Measurements from ENCODE around the gene ATP11A. TPM values are rescaled to one million over a fixed set of nuclear protein-coding genes. Genes with fewer than 3 reads are reported as not detected.

The ATP11A gene
- total RNA-seq, 2 experiments from 2014 or later, result 63.1 to 68.4 TPM

GRCh38 chr13:112923962-112924361, 234.1 kb downstream of the ATP11A start:
- Mint-ChIP-seq H3K27ac (no peak overlapping the region), H3K4me3 (no peak overlapping the region), H3K9me3 (no peaks in the 10 kb centered on the region), H3K4me1 (no peaks in the 10 kb centered on the region), H3K36me3 (ENCODE audit: low read depth) (no peaks in the 10 kb centered on the region), H3K27me3 (peaks cover 21% of the 10 kb centered on the region)
- CTCF ChIA-PET, result interaction anchor here (1.5 kb wide), 1 partner anchor 19 kb away, joined by 5 read pairs; no protein-coding TSS in a partner anchor
- no peak for DNase-seq
- POLR2A ChIA-PET, result no interaction called here

- Mint-ChIP-seq H3K4me3 (no peak overlapping the region), H3K9me3 (no peaks in the 10 kb centered on the region), H3K27me3 (peaks cover 25% of the 10 kb centered on the region), H3K36me3 (ENCODE audit: low read depth) (no peaks in the 10 kb centered on the region), H3K4me1 (peaks cover 3% of the 10 kb centered on the region), H3K27ac (no peak overlapping the region)
- CTCF ChIA-PET, result interaction anchor here (1.5 kb wide), 1 partner anchor 18 kb away, joined by 5 read pairs; no protein-coding TSS in a partner anchor
- no peak for DNase-seq
- POLR2A ChIA-PET, result no interaction called here
These were observed 234.5 kb downstream of the ATP11A start for GRCh38 chr13:112924365-112924764.

- Mint-ChIP-seq H3K36me3 (ENCODE audit: low read depth) (no peaks in the 10 kb centered on the region), H3K9me3 (no peaks in the 10 kb centered on the region), H3K27ac (no peak overlapping the region), H3K4me1 (peaks cover 7% of the 10 kb centered on the region), H3K4me3 (no peak overlapping the region), H3K27me3 (peaks cover 35% of the 10 kb centered on the region)
- DNase-seq, result no peak
- POLR2A ChIA-PET, result no interaction called here
- CTCF ChIA-PET, result no interaction called here
These were observed 236.2 kb downstream of the ATP11A start for GRCh38 chr13:112926003-112926402.

- peaks cover 7% of the 10 kb centered on the region for H3K4me1 Mint-ChIP-seq
- H3K9me3 Mint-ChIP-seq, result no peaks in the 10 kb centered on the region
- ChIA-PET POLR2A (no interaction called here), CTCF (no interaction called here)
- no peak overlapping the region for H3K4me3 Mint-ChIP-seq
- H3K27ac Mint-ChIP-seq, result no peak overlapping the region
- H3K36me3 Mint-ChIP-seq (ENCODE audit: low read depth), result no peaks in the 10 kb centered on the region
- no peak for DNase-seq
- peaks cover 35% of the 10 kb centered on the region for H3K27me3 Mint-ChIP-seq
These were observed 237.2 kb downstream of the ATP11A start for GRCh38 chr13:112926993-112927392.

- H3K27me3 Mint-ChIP-seq, result peaks cover 35% of the 10 kb centered on the region
- H3K4me1 Mint-ChIP-seq, result peaks cover 7% of the 10 kb centered on the region
- no peaks in the 10 kb centered on the region for H3K9me3 Mint-ChIP-seq
- ChIA-PET POLR2A (no interaction called here), CTCF (interaction anchor here (1.0 kb wide), 1 partner anchor 15 kb away, joined by 3 read pairs; no protein-coding TSS in a partner anchor)
- no peak overlapping the region for H3K4me3 Mint-ChIP-seq
- H3K27ac Mint-ChIP-seq, result no peak overlapping the region
- H3K36me3 Mint-ChIP-seq (ENCODE audit: low read depth), result no peaks in the 10 kb centered on the region
- DNase-seq, result no peak
These were observed 238.5 kb downstream of the ATP11A start for GRCh38 chr13:112928020-112928971.

GRCh38 chr13:112928972-112929782, 239.3 kb downstream of the ATP11A start:
- DNase-seq, result no peak
- Mint-ChIP-seq H3K27me3 (peaks cover 35% of the 10 kb centered on the region), H3K27ac (no peak overlapping the region), H3K4me1 (peaks cover 7% of the 10 kb centered on the region), H3K36me3 (ENCODE audit: low read depth) (no peaks in the 10 kb centered on the region), H3K4me3 (no peak overlapping the region), H3K9me3 (no peaks in the 10 kb centered on the region)
- ChIA-PET CTCF (interaction anchor here (1.0 to 1.8 kb wide), 2 partner anchors 14 kb away, joined by 3 to 4 read pairs; no protein-coding TSS in a partner anchor), POLR2A (no interaction called here)

GRCh38 chr13:112929783-112930055, 239.9 kb downstream of the ATP11A start:
- ChIA-PET CTCF (interaction anchor here (1.8 kb wide), 1 partner anchor 13 kb away, joined by 4 read pairs; no protein-coding TSS in a partner anchor), POLR2A (no interaction called here)
- no peaks in the 10 kb centered on the region for H3K36me3 Mint-ChIP-seq (ENCODE audit: low read depth)
- no peak for DNase-seq
- H3K27me3 Mint-ChIP-seq, result peaks cover 35% of the 10 kb centered on the region
- no peak overlapping the region for H3K4me3 Mint-ChIP-seq
- H3K4me1 Mint-ChIP-seq, result peaks cover 7% of the 10 kb centered on the region
- no peaks in the 10 kb centered on the region for H3K9me3 Mint-ChIP-seq
- no peak overlapping the region for H3K27ac Mint-ChIP-seq

GRCh38 chr13:112930192-112930591, 240.4 kb downstream of the ATP11A start:
- peaks cover 7% of the 10 kb centered on the region for H3K4me1 Mint-ChIP-seq
- H3K27ac Mint-ChIP-seq, result no peak overlapping the region
- DNase-seq, result no peak
- H3K4me3 Mint-ChIP-seq, result no peak overlapping the region
- POLR2A ChIA-PET, result no interaction called here
- no peaks in the 10 kb centered on the region for H3K9me3 Mint-ChIP-seq
- H3K27me3 Mint-ChIP-seq, result peaks cover 35% of the 10 kb centered on the region
- CTCF ChIA-PET, result interaction anchor here (1.8 kb wide), 1 partner anchor 13 kb away, joined by 4 read pairs; no protein-coding TSS in a partner anchor
- H3K36me3 Mint-ChIP-seq (ENCODE audit: low read depth), result no peaks in the 10 kb centered on the region

GRCh38 chr13:112931028-112931934, 241.4 kb downstream of the ATP11A start:
- Mint-ChIP-seq H3K4me3 (no peak overlapping the region), H3K36me3 (ENCODE audit: low read depth) (no peaks in the 10 kb centered on the region), H3K4me1 (peaks cover 7% of the 10 kb centered on the region), H3K27ac (no peak overlapping the region), H3K27me3 (peaks cover 35% of the 10 kb centered on the region), H3K9me3 (no peaks in the 10 kb centered on the region)
- ChIA-PET CTCF (interaction anchor here (1.8 kb wide), 1 partner anchor 12 kb away, joined by 4 read pairs; no protein-coding TSS in a partner anchor), POLR2A (no interaction called here)
- no peak for DNase-seq

GRCh38 chr13:112932971-112933370, 243.1 kb downstream of the ATP11A start:
- CTCF ChIA-PET, result interaction anchor here (1.1 kb wide), 1 partner anchor 10 kb away, joined by 3 read pairs; no protein-coding TSS in a partner anchor

GRCh38 chr13:112933649-112934048, 243.8 kb downstream of the ATP11A start:
- Mint-ChIP-seq H3K27ac (no peak overlapping the region), H3K4me3 (no peak overlapping the region), H3K36me3 (ENCODE audit: low read depth) (no peaks in the 10 kb centered on the region), H3K4me1 (peaks cover 7% of the 10 kb centered on the region), H3K9me3 (no peaks in the 10 kb centered on the region), H3K27me3 (peaks cover 18% of the 10 kb centered on the region)
- DNase-seq, result no peak
- ChIA-PET POLR2A (no interaction called here), CTCF (no interaction called here)

More at GRCh38 chr13:112932971-112933370, 243.1 kb downstream of the ATP11A start:
- Mint-ChIP-seq H3K36me3 (ENCODE audit: low read depth) (no peaks in the 10 kb centered on the region), H3K4me3 (no peak overlapping the region), H3K9me3 (no peaks in the 10 kb centered on the region), H3K4me1 (peaks cover 7% of the 10 kb centered on the region), H3K27me3 (peaks cover 24% of the 10 kb centered on the region), H3K27ac (no peak overlapping the region)
- POLR2A ChIA-PET, result no interaction called here
- no peak for DNase-seq

GRCh38 chr13:112934078-112934477, 244.2 kb downstream of the ATP11A start:
- POLR2A ChIA-PET, result no interaction called here
- DNase-seq, result no peak
- no peaks in the 10 kb centered on the region for H3K9me3 Mint-ChIP-seq
- no peak overlapping the region for H3K27ac Mint-ChIP-seq
- no peak overlapping the region for H3K4me3 Mint-ChIP-seq
- H3K4me1 Mint-ChIP-seq, result peaks cover 7% of the 10 kb centered on the region
- peaks cover 14% of the 10 kb centered on the region for H3K27me3 Mint-ChIP-seq
- CTCF ChIA-PET, result no interaction called here
- no peaks in the 10 kb centered on the region for H3K36me3 Mint-ChIP-seq (ENCODE audit: low read depth)

Measured in activated CD4-positive, alpha-beta T cell treated with anti-CD3 and anti-CD28 coated beads, Interleukin-2, amount 10 ng/mL, durations not matched to agents 7 days and 5 days (primary cell).